ENCODE data around the gene FAM200A.

- TF ChIP-seq CTCF (IDR thresholded peaks at IDR 0.05) (no peak), POLR2A (IDR thresholded peaks at IDR 0.05) (no peak)
These were observed 580 bp downstream of the FAM200A start for GRCh38 chr7:99551334-99551733.

Data from uterus (tissue), 2 donors.